GM23338 (cell line): ENCODE data around the gene TMEM169. TPM values are rescaled to one million over a fixed set of nuclear protein-coding genes. Genes with fewer than 3 reads are reported as not detected.

ENCODE experiments used
- ATAC-seq: fragments of 200-7000 bp; cut with Tn5 transposase; 3 replicates; pipeline ENCODE4 v1.9.1; 2020
- DNase-seq: peaks from one replicate; pipeline ENCODE4 v3.0.0-alpha.2; 2015; ENCODE audit warnings: low spot score
- H2AFZ ChIP-seq: fragments of 200-600 bp; sonication (generic); 2 replicates; pipeline ENCODE4 v1.8.0; 2016; ENCODE audit warnings: antibody characterized with exemption, mild to moderate bottlenecking, moderate library complexity
- H3F3A ChIP-seq: fragments of 200-600 bp; sonication (generic); replicated peaks from 2 replicates; pipeline ENCODE4 v1.8.0; 2017; ENCODE audit warnings: antibody characterized with exemption, mixed run types, low read depth
- H3K27ac ChIP-seq: fragments of 200-600 bp; sonication (generic); 2 replicates; pipeline ENCODE4 v1.6.1; 2016; ENCODE audit warnings: low read depth
- H3K27me3 ChIP-seq: fragments of 200-600 bp; sonication (generic); 2 replicates; pipeline ENCODE4 v1.8.0; 2016; ENCODE audit warnings: mild to moderate bottlenecking, mixed run types, moderate library complexity; ENCODE audit not compliant: insufficient read depth
- H3K36me3 ChIP-seq: fragments of 200-600 bp; sonication (generic); 2 replicates; pipeline ENCODE4 v1.8.0; 2016; ENCODE audit warnings: mild to moderate bottlenecking; ENCODE audit not compliant: insufficient read depth
- H3K4me1 ChIP-seq: fragments of 200-600 bp; sonication (generic); 2 replicates; pipeline ENCODE4 v1.8.0; 2016; ENCODE audit warnings: mild to moderate bottlenecking, moderate library complexity; ENCODE audit not compliant: insufficient read depth
- H3K4me2 ChIP-seq: fragments of 200-600 bp; sonication (generic); 2 replicates; pipeline ENCODE4 v1.7.1; 2017; ENCODE audit warnings: mixed run types
- H3K4me3 ChIP-seq: fragments of 200-600 bp; sonication (generic); 2 replicates; pipeline ENCODE4 v1.6.1; 2016; ENCODE audit warnings: mixed run types
- H3K79me2 ChIP-seq: fragments of 200-600 bp; sonication (generic); replicated peaks from 2 replicates; pipeline ENCODE4 v1.8.0; 2017; ENCODE audit warnings: mild to moderate bottlenecking; ENCODE audit not compliant: insufficient read depth
- H3K9me2 ChIP-seq: fragments of 200-600 bp; sonication (generic); 2 replicates; pipeline ENCODE4 v1.8.0; 2017; ENCODE audit not compliant: insufficient read depth
- H4K20me1 ChIP-seq: fragments of 200-600 bp; sonication (generic); replicated peaks from 2 replicates; pipeline ENCODE4 v1.8.0; 2017; ENCODE audit warnings: mild to moderate bottlenecking; ENCODE audit not compliant: insufficient read depth
- H3K27ac Mint-ChIP-seq: 2 replicates; pipeline ENCODE4 v1.8.0; 2020; ENCODE audit warnings: inconsistent platforms, mild to moderate bottlenecking, moderate library complexity, mixed read lengths
- H3K27me3 Mint-ChIP-seq: 3 replicates; pipeline ENCODE4 v1.8.0; 2022; ENCODE audit warnings: low read depth, mild to moderate bottlenecking, moderate library complexity, mixed read lengths, inconsistent platforms; ENCODE audit not compliant: insufficient read depth, poor library complexity
- H3K36me3 Mint-ChIP-seq: 3 replicates; pipeline ENCODE4 v1.8.0; 2021; ENCODE audit warnings: low read depth, mild to moderate bottlenecking, inconsistent platforms, moderate library complexity, mixed read lengths
- H3K4me1 Mint-ChIP-seq: 3 replicates; pipeline ENCODE4 v1.8.0; 2020; ENCODE audit warnings: mild to moderate bottlenecking, inconsistent platforms, mixed read lengths
- H3K4me3 Mint-ChIP-seq: 3 replicates; pipeline ENCODE4 v1.8.0; 2021; ENCODE audit warnings: moderate library complexity, mild to moderate bottlenecking, inconsistent platforms, mixed read lengths
- H3K9me3 Mint-ChIP-seq: 3 replicates; pipeline ENCODE4 v1.8.0; 2020; ENCODE audit warnings: moderate library complexity, mild to moderate bottlenecking, inconsistent platforms, mixed read lengths
- ZNF331 ChIP-seq: fragments of 250-450 bp; sonication (Bioruptor Pico); IDR thresholded peaks from 2 replicates; pipeline ENCODE4 v1.5.0; 2020; ENCODE audit warnings: low read depth, mild to moderate bottlenecking, moderate library complexity
- ZNF462 ChIP-seq: fragments of 250-450 bp; sonication (Bioruptor Pico); IDR thresholded peaks from 2 replicates; pipeline ENCODE4 v1.5.0; 2020; ENCODE audit warnings: mild to moderate bottlenecking, moderate library complexity
- polyA plus RNA-seq: library from polyadenylated mRNA; unstranded; fragments of >200 nt; fragmentation: Nextera tagmentation; extraction: Ambion mirVana; gene quantifications from 2 replicates; pipeline ENCODE4 v1.2.1, GENCODE V29; 2016
- total RNA-seq: library from RNA; depleted of rRNA; stranded (reverse); fragments of >200 nt; shearing (Covaris generic); gene quantifications from 2 replicates; pipeline ENCODE4 v1.2.3, GENCODE V29; 2014

The TMEM169 gene
- total and polyA plus RNA-seq, 2 experiments from 2014 or later, result 1.4 to 3.9 TPM

- peak overlapping the region; percentile 70; the same call in 1 of the 2 replicates for H3K27ac Mint-ChIP-seq
Measured at GRCh38 chr2:216051350-216051749, 30.4 kb upstream of the TMEM169 start.

More at GRCh38 chr2:216051350-216051749, 30.4 kb upstream of the TMEM169 start:
- H3K27me3 ChIP-seq, result no peaks in the 10 kb centered on the region
- H3K4me3 ChIP-seq, result no peak overlapping the region
- H3K36me3 ChIP-seq, result no peaks in the 10 kb centered on the region
- H3K4me1 ChIP-seq, result 0 out of 2 replicates have a peak, but pooled peaks cover 3% of the 10 kb centered on the region
- Mint-ChIP-seq H3K36me3 (peaks cover 23% of the 10 kb centered on the region), H3K9me3 (no peaks in the 10 kb centered on the region), H3K27me3 (no peaks in the 10 kb centered on the region), H3K4me1 (peaks cover 10% of the 10 kb centered on the region), H3K4me3 (no peak overlapping the region)
- no peaks in the 10 kb centered on the region for H3K9me2 ChIP-seq
- no peak for TF ChIP-seq ZNF331 (CRISPR knock-in tag)
- TF ChIP-seq ZNF462, result 0 out of 2 replicates have a peak, but pooled peaks have one; percentile 20
- no peaks in the 10 kb centered on the region for H3K79me2 ChIP-seq
- H4K20me1 ChIP-seq, result no peaks in the 10 kb centered on the region
- DNase-seq, result peak; percentile 71
- no peaks in the 10 kb centered on the region for H3F3A ChIP-seq
- H3K27ac ChIP-seq, result peak overlapping the region; percentile 68; the same call in 1 of the 2 replicates
- H2AFZ ChIP-seq, result no peak overlapping the region
- peak; percentile 64 for ATAC-seq
- 0 out of 2 replicates have a peak overlapping the region, but pooled peaks have one; percentile 0 for H3K4me2 ChIP-seq
